ENCODE data around the gene SNRNP27. TPM values are rescaled to one million over a fixed set of nuclear protein-coding genes. Genes with fewer than 3 reads are reported as not detected.

SNRNP27 gene
- total and polyA plus RNA-seq, 4 donors: 32.0 to 51.3 (median 36.0) TPM

GRCh38 chr2:69858261-69858660, 35.5 kb upstream of the SNRNP27 start:
- no peak overlapping the region for H3K27ac ChIP-seq (ENCODE audit: low read depth in 1 of 2, low read length in 1 of 2)
- H3K4me3 ChIP-seq: no peak overlapping the region
- no peaks in the 10 kb centered on the region for H3K27me3 ChIP-seq (ENCODE audit: control insufficient read depth in 3 of 3, insufficient read depth in 3 of 3, low read length in 2 of 3)
- 98% methylated on average over 2 of the region's 2 CpGs for WGBS, 2 donors
- no peaks in the 10 kb centered on the region for H3K4me1 ChIP-seq (ENCODE audit: control insufficient read depth in 5 of 5, insufficient read depth in 5 of 5, low read length in 5 of 5)
- ATAC-seq (ENCODE audit: insufficient read depth, low FRiP score) (no peak), DNase-seq (no peak)
- no peak for TF ChIP-seq CTCF (IDR thresholded peaks at IDR 0.05; ENCODE audit: control extremely low read depth, extremely low read depth)
- H3K36me3 ChIP-seq (ENCODE audit: control insufficient read depth in 4 of 4, insufficient read depth in 4 of 4, low read length in 4 of 4): peaks cover 2 to 6% (median 5%) of the 10 kb centered on the region in 4 donors
- H3K9ac ChIP-seq (ENCODE audit: insufficient read depth in 1 of 2, low read length in 2 of 2): no peak overlapping the region
- H3K9me3 ChIP-seq (ENCODE audit: control insufficient read depth in 4 of 4, insufficient read depth in 3 of 4, low read length in 3 of 4): no peaks in the 10 kb centered on the region

- H3K4me3 ChIP-seq: no peak overlapping the region
- WGBS, 2 donors: 98% methylated on average over 1 of the region's 1 CpG
- no peak for DNase-seq
- H3K4me1 ChIP-seq (ENCODE audit: control insufficient read depth in 5 of 5, insufficient read depth in 5 of 5, low read length in 5 of 5): no peaks in the 10 kb centered on the region
- no peak for TF ChIP-seq CTCF (IDR thresholded peaks at IDR 0.05; ENCODE audit: control extremely low read depth, extremely low read depth)
- H3K27me3 ChIP-seq (ENCODE audit: control insufficient read depth in 3 of 3, insufficient read depth in 3 of 3, low read length in 2 of 3): no peaks in the 10 kb centered on the region
- no peak for ATAC-seq (ENCODE audit: insufficient read depth, low FRiP score)
- H3K27ac ChIP-seq (ENCODE audit: low read depth in 1 of 2, low read length in 1 of 2): no peak overlapping the region
- no peaks in the 10 kb centered on the region for H3K9me3 ChIP-seq (ENCODE audit: control insufficient read depth in 4 of 4, insufficient read depth in 3 of 4, low read length in 3 of 4)
- H3K36me3 ChIP-seq (ENCODE audit: control insufficient read depth in 4 of 4, insufficient read depth in 4 of 4, low read length in 4 of 4): peaks cover 16 to 23% (median 20%) of the 10 kb centered on the region in 4 donors
- H3K9ac ChIP-seq (ENCODE audit: insufficient read depth in 1 of 2, low read length in 2 of 2): no peak overlapping the region
Observed at GRCh38 chr2:69863298-69863697, 30.5 kb upstream of the SNRNP27 start.

GRCh38 chr2:69888451-69888850, 5.3 kb upstream of the SNRNP27 start:
- Histone ChIP-seq H3K27ac (ENCODE audit: low read depth in 1 of 2, low read length in 1 of 2) (no peak overlapping the region), H3K4me3 (no peak overlapping the region), H3K4me1 (ENCODE audit: control insufficient read depth in 5 of 5, insufficient read depth in 5 of 5, low read length in 5 of 5) (peaks cover 0 to 3% (median 0%) of the 10 kb centered on the region in 5 donors), H3K9me3 (ENCODE audit: control insufficient read depth in 4 of 4, insufficient read depth in 3 of 4, low read length in 3 of 4) (no peaks in the 10 kb centered on the region), H3K9ac (ENCODE audit: insufficient read depth in 1 of 2, low read length in 2 of 2) (no peak overlapping the region), H3K36me3 (ENCODE audit: control insufficient read depth in 4 of 4, insufficient read depth in 4 of 4, low read length in 4 of 4) (no peaks in the 10 kb centered on the region), H3K27me3 (ENCODE audit: control insufficient read depth in 3 of 3, insufficient read depth in 3 of 3, low read length in 2 of 3) (no peaks in the 10 kb centered on the region)
- no peak for TF ChIP-seq CTCF (IDR thresholded peaks at IDR 0.05; ENCODE audit: control extremely low read depth, extremely low read depth)
- ATAC-seq (ENCODE audit: insufficient read depth, low FRiP score) (no peak), DNase-seq (no peak)
- 96% methylated on average over 4 of the region's 4 CpGs for whole genome bisulfite sequencing, 2 donors

GRCh38 chr2:69889302-69889701, 4.5 kb upstream of the SNRNP27 start:
- no peak overlapping the region for H3K27ac ChIP-seq (ENCODE audit: low read depth in 1 of 2, low read length in 1 of 2)
- H3K9me3 ChIP-seq (ENCODE audit: control insufficient read depth in 4 of 4, insufficient read depth in 3 of 4, low read length in 3 of 4): no peaks in the 10 kb centered on the region
- peaks cover 0 to 4% (median 0%) of the 10 kb centered on the region in 5 donors for H3K4me1 ChIP-seq (ENCODE audit: control insufficient read depth in 5 of 5, insufficient read depth in 5 of 5, low read length in 5 of 5)
- no peak overlapping the region for H3K4me3 ChIP-seq
- TF ChIP-seq CTCF (IDR thresholded peaks at IDR 0.05; ENCODE audit: control extremely low read depth, extremely low read depth): no peak
- ATAC-seq (ENCODE audit: insufficient read depth, low FRiP score) (no peak), DNase-seq (no peak)
- no peaks in the 10 kb centered on the region for H3K27me3 ChIP-seq (ENCODE audit: control insufficient read depth in 3 of 3, insufficient read depth in 3 of 3, low read length in 2 of 3)
- no peak overlapping the region for H3K9ac ChIP-seq (ENCODE audit: insufficient read depth in 1 of 2, low read length in 2 of 2)
- H3K36me3 ChIP-seq (ENCODE audit: control insufficient read depth in 4 of 4, insufficient read depth in 4 of 4, low read length in 4 of 4): peaks cover 0 to 5% (median 0%) of the 10 kb centered on the region in 4 donors
